22Rv1 (cell line): Measurements from ENCODE around the gene PARD3.

Experiments used
- ZFX ChIP-seq: fragments of 450-650 bp; IDR thresholded peaks from 2 replicates; pipeline ENCODE4 v1.6.1; 2017; ENCODE audit warnings: antibody characterized with exemption, borderline replicate concordance
- TF ChIP-seq, protein P1 (sequence below): fragments of 450-650 bp; IDR thresholded peaks from 2 replicates; pipeline ENCODE4 v1.5.1; 2017; ENCODE audit warnings: mild to moderate bottlenecking

- TF ChIP-seq, protein P1, sequence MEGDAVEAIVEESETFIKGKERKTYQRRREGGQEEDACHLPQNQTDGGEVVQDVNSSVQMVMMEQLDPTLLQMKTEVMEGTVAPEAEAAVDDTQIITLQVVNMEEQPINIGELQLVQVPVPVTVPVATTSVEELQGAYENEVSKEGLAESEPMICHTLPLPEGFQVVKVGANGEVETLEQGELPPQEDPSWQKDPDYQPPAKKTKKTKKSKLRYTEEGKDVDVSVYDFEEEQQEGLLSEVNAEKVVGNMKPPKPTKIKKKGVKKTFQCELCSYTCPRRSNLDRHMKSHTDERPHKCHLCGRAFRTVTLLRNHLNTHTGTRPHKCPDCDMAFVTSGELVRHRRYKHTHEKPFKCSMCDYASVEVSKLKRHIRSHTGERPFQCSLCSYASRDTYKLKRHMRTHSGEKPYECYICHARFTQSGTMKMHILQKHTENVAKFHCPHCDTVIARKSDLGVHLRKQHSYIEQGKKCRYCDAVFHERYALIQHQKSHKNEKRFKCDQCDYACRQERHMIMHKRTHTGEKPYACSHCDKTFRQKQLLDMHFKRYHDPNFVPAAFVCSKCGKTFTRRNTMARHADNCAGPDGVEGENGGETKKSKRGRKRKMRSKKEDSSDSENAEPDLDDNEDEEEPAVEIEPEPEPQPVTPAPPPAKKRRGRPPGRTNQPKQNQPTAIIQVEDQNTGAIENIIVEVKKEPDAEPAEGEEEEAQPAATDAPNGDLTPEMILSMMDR: no peak
- TF ChIP-seq ZFX: no peak
Measured at GRCh38 chr10:34063592-34063991, 751.5 kb downstream of the PARD3 start.
